T-helper 17 cell (primary cell): ENCODE data around the gene LEAP2. TPM values are rescaled to one million over a fixed set of nuclear protein-coding genes. Genes with fewer than 3 reads are reported as not detected.

Experiments
- ATAC-seq: fragments of 150-1000 bp; cut with Tn5 transposase; 2 replicates; pipeline ENCODE4 v1.10.0; 2021; ENCODE audit warnings: mild to moderate bottlenecking, moderate library complexity
- DNase-seq, 3 donors: peaks; one replicate each; pipeline versions ENCODE4 v3.0.0 to v3.0.0-alpha.2; 2020 to 2021
- H3K9me3 ChIP-seq: one replicate; pipeline ENCODE4 v1.7.0; 2013; ENCODE audit warnings: low read length, mild to moderate bottlenecking; ENCODE audit not compliant: control insufficient read depth, poor library complexity, severe bottlenecking
- H3K27ac Mint-ChIP-seq: one replicate; pipeline ENCODE4 v1.8.0; 2022; ENCODE audit warnings: mild to moderate bottlenecking, moderate library complexity, mixed read lengths
- H3K27me3 Mint-ChIP-seq: one replicate; pipeline ENCODE4 v1.8.0; 2022; ENCODE audit warnings: mixed read lengths
- H3K36me3 Mint-ChIP-seq: one replicate; pipeline ENCODE4 v1.8.0; 2022; ENCODE audit warnings: low read depth, mixed read lengths
- H3K4me1 Mint-ChIP-seq: one replicate; pipeline ENCODE4 v1.8.0; 2022; ENCODE audit warnings: mild to moderate bottlenecking, mixed read lengths
- H3K4me3 Mint-ChIP-seq: one replicate; pipeline ENCODE4 v1.8.0; 2022; ENCODE audit warnings: mild to moderate bottlenecking, moderate library complexity, mixed read lengths
- total RNA-seq, 4 donors: library from RNA in 2 of 4; stranded (reverse) in 2 of 4; gene quantifications; one replicate each; pipeline ENCODE4 v1.2.3 and lab custom pipeline; 2022 to 2026

Gene LEAP2
- total RNA-seq, 2 donors from 2014 or later, result 0.47 to 1.0 TPM

- Mint-ChIP-seq H3K4me1 (peaks cover 2% of the 10 kb centered on the region), H3K4me3 (no peak overlapping the region), H3K36me3 (no peaks in the 10 kb centered on the region), H3K27me3 (no peaks in the 10 kb centered on the region), H3K27ac (no peak overlapping the region)
- DNase-seq (no peak), ATAC-seq (no peak)
- H3K9me3 ChIP-seq, result no peaks in the 10 kb centered on the region
Observed at GRCh38 chr5:132876020-132876759, 2.7 kb downstream of the LEAP2 start.

GRCh38 chr5:132877466-132877865 is 4.0 kb downstream of the LEAP2 start:
- Mint-ChIP-seq H3K4me3 (no peak overlapping the region), H3K27ac (peak overlapping the region; percentile 34), H3K4me1 (peaks cover 2% of the 10 kb centered on the region), H3K36me3 (no peaks in the 10 kb centered on the region), H3K27me3 (no peaks in the 10 kb centered on the region)
- ATAC-seq (no peak), DNase-seq (no peak)
- no peaks in the 10 kb centered on the region for H3K9me3 ChIP-seq

GRCh38 chr5:132877938-132878337 is 4.5 kb downstream of the LEAP2 start:
- DNase-seq (no peak), ATAC-seq (no peak)
- no peaks in the 10 kb centered on the region for H3K9me3 ChIP-seq
- Mint-ChIP-seq H3K36me3 (peaks cover 2% of the 10 kb centered on the region), H3K27me3 (no peaks in the 10 kb centered on the region), H3K27ac (peak overlapping the region; percentile 34), H3K4me3 (no peak overlapping the region), H3K4me1 (peaks cover 2% of the 10 kb centered on the region)

- H3K4me1 Mint-ChIP-seq, result peaks cover 2% of the 10 kb centered on the region
- peak; percentile 72 for ATAC-seq
- no peak for DNase-seq
- H3K4me3 Mint-ChIP-seq, result no peak overlapping the region
- H3K27me3 Mint-ChIP-seq, result no peaks in the 10 kb centered on the region
- H3K9me3 ChIP-seq, result no peaks in the 10 kb centered on the region
- H3K27ac Mint-ChIP-seq, result no peak overlapping the region
- H3K36me3 Mint-ChIP-seq, result peaks cover 5% of the 10 kb centered on the region
Observed at GRCh38 chr5:132883261-132883834, 9.9 kb downstream of the LEAP2 start.

GRCh38 chr5:132884548-132884947 is 11.1 kb downstream of the LEAP2 start:
- Mint-ChIP-seq H3K4me3 (no peak overlapping the region), H3K27me3 (no peaks in the 10 kb centered on the region), H3K36me3 (peaks cover 5% of the 10 kb centered on the region), H3K4me1 (peaks cover 2% of the 10 kb centered on the region), H3K27ac (no peak overlapping the region)
- DNase-seq (no peak), ATAC-seq (no peak)
- no peaks in the 10 kb centered on the region for H3K9me3 ChIP-seq

- Mint-ChIP-seq H3K4me3 (no peak overlapping the region), H3K27ac (no peak overlapping the region), H3K36me3 (peaks cover 5% of the 10 kb centered on the region), H3K4me1 (peaks cover 2% of the 10 kb centered on the region), H3K27me3 (no peaks in the 10 kb centered on the region)
- no peaks in the 10 kb centered on the region for H3K9me3 ChIP-seq
- ATAC-seq (peak; percentile 23), DNase-seq (no peak)
Observed at GRCh38 chr5:132886064-132886823, 12.8 kb downstream of the LEAP2 start.

- H3K36me3 Mint-ChIP-seq, result peaks cover 5% of the 10 kb centered on the region
- DNase-seq (no peak), ATAC-seq (no peak)
- no peak overlapping the region for H3K27ac Mint-ChIP-seq
- H3K4me3 Mint-ChIP-seq, result no peak overlapping the region
- H3K9me3 ChIP-seq, result no peaks in the 10 kb centered on the region
- H3K27me3 Mint-ChIP-seq, result no peaks in the 10 kb centered on the region
- H3K4me1 Mint-ChIP-seq, result peaks cover 2% of the 10 kb centered on the region
Observed at GRCh38 chr5:132887283-132887682, 13.8 kb downstream of the LEAP2 start.

GRCh38 chr5:132889501-132889900 is 16.0 kb downstream of the LEAP2 start:
- Mint-ChIP-seq H3K4me1 (peaks cover 2% of the 10 kb centered on the region), H3K27me3 (no peaks in the 10 kb centered on the region), H3K27ac (no peak overlapping the region), H3K4me3 (no peak overlapping the region), H3K36me3 (peaks cover 3% of the 10 kb centered on the region)
- DNase-seq (no peak), ATAC-seq (no peak)
- no peaks in the 10 kb centered on the region for H3K9me3 ChIP-seq

GRCh38 chr5:132890817-132891216 is 17.3 kb downstream of the LEAP2 start:
- no peak for ATAC-seq
- no peaks in the 10 kb centered on the region for H3K9me3 ChIP-seq
- Mint-ChIP-seq H3K4me3 (no peak overlapping the region), H3K27ac (peak overlapping the region; percentile 49), H3K36me3 (peaks cover 6% of the 10 kb centered on the region), H3K27me3 (no peaks in the 10 kb centered on the region), H3K4me1 (peaks cover 4% of the 10 kb centered on the region)
- DNase-seq, result no peak

GRCh38 chr5:132895719-132896305 is 22.3 kb downstream of the LEAP2 start:
- no peaks in the 10 kb centered on the region for H3K9me3 ChIP-seq
- Mint-ChIP-seq H3K27ac (peak overlapping the region; percentile 61), H3K4me1 (peaks cover 2% of the 10 kb centered on the region), H3K36me3 (peaks cover 9% of the 10 kb centered on the region), H3K27me3 (no peaks in the 10 kb centered on the region), H3K4me3 (no peak overlapping the region)
- ATAC-seq (no peak), DNase-seq (no peak)

- Mint-ChIP-seq H3K27me3 (no peaks in the 10 kb centered on the region), H3K4me3 (no peak overlapping the region), H3K36me3 (peaks cover 9% of the 10 kb centered on the region)
Observed at GRCh38 chr5:132896685-132897084, 23.2 kb downstream of the LEAP2 start.

GRCh38 chr5:132898094-132898493 is 24.6 kb downstream of the LEAP2 start:
- Mint-ChIP-seq H3K27ac (no peak overlapping the region), H3K36me3 (peaks cover 9% of the 10 kb centered on the region), H3K4me1 (peaks cover 2% of the 10 kb centered on the region), H3K4me3 (no peak overlapping the region), H3K27me3 (no peaks in the 10 kb centered on the region)
- DNase-seq (no peak), ATAC-seq (no peak)
- no peaks in the 10 kb centered on the region for H3K9me3 ChIP-seq

More at GRCh38 chr5:132896685-132897084, 23.2 kb downstream of the LEAP2 start:
- ATAC-seq (no peak), DNase-seq (no peak)
- Mint-ChIP-seq H3K4me1 (peaks cover 2% of the 10 kb centered on the region), H3K27ac (peak overlapping the region; percentile 61)
- H3K9me3 ChIP-seq, result no peaks in the 10 kb centered on the region

- no peaks in the 10 kb centered on the region for H3K9me3 ChIP-seq
- H3K4me3 Mint-ChIP-seq, result no peak overlapping the region
- ATAC-seq (no peak), DNase-seq (no peak)
- peaks cover 9% of the 10 kb centered on the region for H3K36me3 Mint-ChIP-seq
- H3K27ac Mint-ChIP-seq, result no peak overlapping the region
- H3K4me1 Mint-ChIP-seq, result peaks cover 5% of the 10 kb centered on the region
- no peaks in the 10 kb centered on the region for H3K27me3 Mint-ChIP-seq
Observed at GRCh38 chr5:132901036-132901435, 27.6 kb downstream of the LEAP2 start.
